Upper lobe of right lung (tissue), 1 donor: ENCODE results near the gene KCNS1. TPM values are rescaled to one million over a fixed set of nuclear protein-coding genes. Genes with fewer than 3 reads are reported as not detected.

Experiments used
- ATAC-seq: fragments of 200-7000 bp; cut with Tn5 transposase; one replicate; pipeline ENCODE4 v1.9.1; 2020; ENCODE audit warnings: mild to moderate bottlenecking, moderate library complexity
- DNase-seq: peaks from one replicate; pipeline ENCODE4 v3.0.0-alpha.2; 2020
- H3K27ac ChIP-seq: fragments of 200-600 bp; one replicate; pipeline ENCODE4 v1.8.0; 2022
- H3K27me3 ChIP-seq: fragments of 200-600 bp; one replicate; pipeline ENCODE4 v1.8.0; 2022; ENCODE audit warnings: mild to moderate bottlenecking
- H3K36me3 ChIP-seq: fragments of 200-600 bp; one replicate; pipeline ENCODE4 v1.8.0; 2022
- H3K4me1 ChIP-seq: fragments of 200-600 bp; one replicate; pipeline ENCODE4 v1.8.0; 2022
- H3K4me3 ChIP-seq: fragments of 200-600 bp; one replicate; pipeline ENCODE4 v1.8.0; 2022; ENCODE audit warnings: mild to moderate bottlenecking
- H3K9me3 ChIP-seq: fragments of 200-600 bp; one replicate; pipeline ENCODE4 v1.8.0; 2022
- CTCF ChIP-seq: fragments of 200-600 bp; IDR thresholded peaks from one replicate; pipeline ENCODE4 v1.8.0; 2022; ENCODE audit warnings: antibody characterized with exemption
- intact Hi-C: fragments of 100-400 bp; cut with DNase I; formaldehyde crosslinking; loops from one replicate; pipeline ENCODE4 v1.11.0; 2022
- total RNA-seq: library from RNA; stranded (reverse); fragmentation: NEBNext Ultra II Directional; extraction: Animal tissue kit (Norgen Biotek cat#: 25700); gene quantifications from one replicate; pipeline ENCODE4 v1.2.1, GENCODE V29; 2021
- donor health status: DM: no; HTN: yes; CAD: no; lungs with severe emphysema.

The KCNS1 gene
- total RNA-seq, 1 donor from 2014 or later = 1.6 TPM

- Histone ChIP-seq H3K27ac (no peak overlapping the region), H3K36me3 (no peaks in the 10 kb centered on the region), H3K4me1 (no peaks in the 10 kb centered on the region), H3K4me3 (no peak overlapping the region), H3K27me3 (peaks cover 5% of the 10 kb centered on the region), H3K9me3 (no peaks in the 10 kb centered on the region)
- no peak for DNase-seq
- TF ChIP-seq CTCF = no peak
- no peak for ATAC-seq
- intact Hi-C loops = no loop called here
These were observed 4.4 kb upstream of the KCNS1 start for GRCh38 chr20:45105317-45105716.

- Histone ChIP-seq H3K36me3 (no peaks in the 10 kb centered on the region), H3K27ac (no peak overlapping the region), H3K4me1 (no peaks in the 10 kb centered on the region), H3K4me3 (no peak overlapping the region), H3K27me3 (peaks cover 10% of the 10 kb centered on the region), H3K9me3 (no peaks in the 10 kb centered on the region)
- intact Hi-C loops = no loop called here
- DNase-seq (no peak), ATAC-seq (peak; percentile 47)
- TF ChIP-seq CTCF = no peak
These were observed 3.9 kb upstream of the KCNS1 start for GRCh38 chr20:45104786-45105185.

GRCh38 chr20:45103072-45103471 is 2.1 kb upstream of the KCNS1 start:
- Histone ChIP-seq H3K9me3 (no peaks in the 10 kb centered on the region), H3K4me1 (peaks cover 2% of the 10 kb centered on the region), H3K36me3 (no peaks in the 10 kb centered on the region), H3K4me3 (no peak overlapping the region), H3K27me3 (peaks cover 23% of the 10 kb centered on the region), H3K27ac (no peak overlapping the region)
- no peak for TF ChIP-seq CTCF
- no peak for ATAC-seq
- no peak for DNase-seq
- intact Hi-C loops = no loop called here

GRCh38 chr20:45101333-45101850 is 465 bp upstream of the KCNS1 start:
- DNase-seq = no peak
- H3K27ac ChIP-seq = no peak overlapping the region
- no peaks in the 10 kb centered on the region for H3K9me3 ChIP-seq
- TF ChIP-seq CTCF = no peak
- ATAC-seq = peak; percentile 45
- peaks cover 39% of the 10 kb centered on the region for H3K27me3 ChIP-seq
- H3K4me3 ChIP-seq = no peak overlapping the region
- intact Hi-C loops = no loop called here
- no peaks in the 10 kb centered on the region for H3K36me3 ChIP-seq
- peaks cover 9% of the 10 kb centered on the region for H3K4me1 ChIP-seq

- TF ChIP-seq CTCF = no peak
- H3K27me3 ChIP-seq = peaks cover 45% of the 10 kb centered on the region
- no peak overlapping the region for H3K27ac ChIP-seq
- intact Hi-C loops = loop anchor here (10.0 kb wide), 1 partner anchor 53 kb away; no protein-coding TSS in a partner anchor
- peak; percentile 2 for ATAC-seq
- no peaks in the 10 kb centered on the region for H3K36me3 ChIP-seq
- DNase-seq = no peak
- no peak overlapping the region for H3K4me3 ChIP-seq
- no peaks in the 10 kb centered on the region for H3K9me3 ChIP-seq
- H3K4me1 ChIP-seq = peaks cover 12% of the 10 kb centered on the region
These were observed 2.7 kb downstream of the KCNS1 start for GRCh38 chr20:45098103-45098773.
